ENCODE measurements around the gene OXER1. TPM values are rescaled to one million over a fixed set of nuclear protein-coding genes. Genes with fewer than 3 reads are reported as not detected.

The OXER1 gene
- total RNA-seq, 2 donors from 2014 or later = 4.5 to 5.6 TPM

DNA sequence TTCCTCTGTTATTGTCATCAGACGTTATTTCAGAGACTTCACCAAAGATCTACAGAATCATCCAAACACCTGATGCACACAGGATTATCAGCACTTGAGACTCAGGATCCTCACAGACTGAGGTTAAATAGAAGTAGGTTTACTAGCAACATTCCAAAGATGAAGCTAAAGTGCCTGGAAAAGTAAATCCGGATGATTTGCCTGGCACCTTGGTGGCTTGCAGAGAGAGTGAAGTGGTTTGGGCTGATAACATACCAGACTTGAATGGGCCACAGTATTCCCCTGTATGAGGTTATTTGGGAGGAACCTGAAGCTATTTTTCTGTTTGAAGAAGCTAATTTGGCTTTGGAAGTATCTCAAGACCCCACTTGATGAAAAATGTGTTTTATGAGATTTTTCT is 51.0 kb downstream of the OXER1 start:
- intact Hi-C loops (cut with DNase I) = no loop called here
- no peaks in the 10 kb centered on the region for H3K9me3 ChIP-seq
- no peak for TF ChIP-seq POLR2AphosphoS5 (IDR thresholded peaks at IDR 0.05)
- TF ChIP-seq, protein P1, sequence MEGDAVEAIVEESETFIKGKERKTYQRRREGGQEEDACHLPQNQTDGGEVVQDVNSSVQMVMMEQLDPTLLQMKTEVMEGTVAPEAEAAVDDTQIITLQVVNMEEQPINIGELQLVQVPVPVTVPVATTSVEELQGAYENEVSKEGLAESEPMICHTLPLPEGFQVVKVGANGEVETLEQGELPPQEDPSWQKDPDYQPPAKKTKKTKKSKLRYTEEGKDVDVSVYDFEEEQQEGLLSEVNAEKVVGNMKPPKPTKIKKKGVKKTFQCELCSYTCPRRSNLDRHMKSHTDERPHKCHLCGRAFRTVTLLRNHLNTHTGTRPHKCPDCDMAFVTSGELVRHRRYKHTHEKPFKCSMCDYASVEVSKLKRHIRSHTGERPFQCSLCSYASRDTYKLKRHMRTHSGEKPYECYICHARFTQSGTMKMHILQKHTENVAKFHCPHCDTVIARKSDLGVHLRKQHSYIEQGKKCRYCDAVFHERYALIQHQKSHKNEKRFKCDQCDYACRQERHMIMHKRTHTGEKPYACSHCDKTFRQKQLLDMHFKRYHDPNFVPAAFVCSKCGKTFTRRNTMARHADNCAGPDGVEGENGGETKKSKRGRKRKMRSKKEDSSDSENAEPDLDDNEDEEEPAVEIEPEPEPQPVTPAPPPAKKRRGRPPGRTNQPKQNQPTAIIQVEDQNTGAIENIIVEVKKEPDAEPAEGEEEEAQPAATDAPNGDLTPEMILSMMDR (IDR thresholded peaks at IDR 0.05) = no peak
- no peak for TF ChIP-seq POLR2A (IDR thresholded peaks at IDR 0.05)
- no peaks in the 10 kb centered on the region for H3K27me3 ChIP-seq (replicated peaks; ENCODE audit: insufficient read depth)
- no peaks in the 10 kb centered on the region for H3K4me1 ChIP-seq (replicated peaks)
- H3K36me3 ChIP-seq = no peaks in the 10 kb centered on the region
- no peak overlapping the region for H3K27ac ChIP-seq
- no peak overlapping the region for H3K4me3 ChIP-seq
- 87% methylated on average over 2 of the region's 2 CpGs for WGBS
- DNase-seq (ENCODE audit: low spot score) = no peak

Small RNAs within 50 kb of the gene (small RNA-seq; reads per million reads assigned to genes)
- gene RNU6-137P = 0 reads per million in 2 donors

Other genes with a start within 250 kb of the OXER1 start
- 10 to 100 TPM; 23.6 to 53.4 TPM for gene MTA3, start 195.5 kb downstream of the OXER1 start, total RNA-seq
- 10 to 100 TPM; 10.3 to 14.0 TPM for gene HAAO, start 28.4 kb upstream of the OXER1 start, total RNA-seq

Measured in prostate gland (tissue), 2 donors.